Activated T-helper 2 cell treated with anti-CD3 and anti-CD28 coated beads, Interferon-gamma antibody, Interleukin-2, Interleukin-4, amounts not matched to agents 10 μg/mL and 5 μg/mL and 100 μg/mL, durations not matched to agents 14 hours and 24 hours and 36 hours (primary cell): ENCODE results near the gene HOXA13. TPM values are rescaled to one million over a fixed set of nuclear protein-coding genes. Genes with fewer than 3 reads are reported as not detected.

ENCODE experiments used
- DNase-seq: peaks from one replicate; pipeline ENCODE4 v3.0.0; 2021; ENCODE audit warnings: low spot score
- H3K27ac Mint-ChIP-seq: one replicate; pipeline ENCODE4 v1.8.0; 2021; ENCODE audit warnings: mixed read lengths
- H3K27me3 Mint-ChIP-seq: one replicate; pipeline ENCODE4 v1.8.0; 2021; ENCODE audit warnings: low read depth, mixed read lengths
- H3K36me3 Mint-ChIP-seq: one replicate; pipeline ENCODE4 v1.8.0; 2021; ENCODE audit warnings: low read depth, mixed read lengths
- H3K4me1 Mint-ChIP-seq: one replicate; pipeline ENCODE4 v1.8.0; 2021; ENCODE audit warnings: low read depth, mixed read lengths
- H3K4me3 Mint-ChIP-seq: one replicate; pipeline ENCODE4 v1.8.0; 2021; ENCODE audit warnings: low read depth, mild to moderate bottlenecking, moderate library complexity, mixed read lengths
- H3K9me3 Mint-ChIP-seq: one replicate; pipeline ENCODE4 v1.8.0; 2021; ENCODE audit warnings: mixed read lengths
- intact Hi-C: fragments of 100-400 bp; cut with micrococcal nuclease; formaldehyde crosslinking; loops from one replicate; pipeline ENCODE4 v1.15.1; 2023
- total RNA-seq: library from RNA; stranded (reverse); gene quantifications from 2 replicates; pipeline ENCODE4 v1.2.3, GENCODE V29; 2022

Gene HOXA13
- total RNA-seq, 1 donor from 2014 or later: not detected

DNA sequence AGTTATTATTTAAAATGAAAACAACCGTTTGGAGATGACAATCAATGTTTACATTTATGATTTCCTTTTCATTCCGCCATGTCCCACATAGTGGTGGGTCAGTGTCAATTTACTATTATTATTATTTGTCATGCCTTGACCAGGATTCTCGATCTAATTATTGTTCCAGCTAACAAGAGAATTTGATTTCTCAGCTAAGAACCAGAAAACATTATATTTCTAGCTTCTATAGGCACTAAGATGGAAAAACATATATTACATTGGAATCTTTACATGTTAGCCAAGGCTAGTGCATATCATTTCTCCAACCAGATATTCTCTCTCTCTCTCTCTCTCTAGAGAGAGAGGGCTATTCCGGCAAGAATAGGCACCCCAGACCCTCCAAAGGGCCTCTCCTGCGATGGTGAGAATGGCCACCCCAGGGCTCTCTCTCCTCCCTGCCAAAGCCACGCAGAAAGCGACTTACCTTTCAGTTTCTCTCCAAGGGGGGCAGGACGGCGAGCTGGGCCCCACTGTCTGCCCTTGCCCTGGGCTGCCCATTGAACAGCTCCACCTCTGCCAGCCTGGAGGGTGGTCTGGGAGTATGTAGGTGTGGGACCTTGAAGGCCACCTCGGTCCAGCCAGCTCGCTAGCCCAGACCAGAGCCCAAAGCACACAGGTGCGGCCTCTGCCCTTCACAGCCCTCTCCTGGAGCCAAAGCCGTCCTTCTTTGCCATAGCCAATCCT, 49.9 kb downstream of the HOXA13 start:
- H3K36me3 Mint-ChIP-seq: peaks cover 3% of the 10 kb centered on the region
- intact Hi-C loops: loop anchor here (2.0 to 10.0 kb wide), 4 partner anchors 15 to 1805 kb away; partner anchors contain the start of genes HOXA9 and TRIL
- no peak for DNase-seq
- H3K4me3 Mint-ChIP-seq: no peak overlapping the region
- H3K4me1 Mint-ChIP-seq: peaks cover 13% of the 10 kb centered on the region
- no peak overlapping the region for H3K27ac Mint-ChIP-seq
- H3K9me3 Mint-ChIP-seq: no peaks in the 10 kb centered on the region
- H3K27me3 Mint-ChIP-seq: peaks cover 80% of the 10 kb centered on the region

DNA sequence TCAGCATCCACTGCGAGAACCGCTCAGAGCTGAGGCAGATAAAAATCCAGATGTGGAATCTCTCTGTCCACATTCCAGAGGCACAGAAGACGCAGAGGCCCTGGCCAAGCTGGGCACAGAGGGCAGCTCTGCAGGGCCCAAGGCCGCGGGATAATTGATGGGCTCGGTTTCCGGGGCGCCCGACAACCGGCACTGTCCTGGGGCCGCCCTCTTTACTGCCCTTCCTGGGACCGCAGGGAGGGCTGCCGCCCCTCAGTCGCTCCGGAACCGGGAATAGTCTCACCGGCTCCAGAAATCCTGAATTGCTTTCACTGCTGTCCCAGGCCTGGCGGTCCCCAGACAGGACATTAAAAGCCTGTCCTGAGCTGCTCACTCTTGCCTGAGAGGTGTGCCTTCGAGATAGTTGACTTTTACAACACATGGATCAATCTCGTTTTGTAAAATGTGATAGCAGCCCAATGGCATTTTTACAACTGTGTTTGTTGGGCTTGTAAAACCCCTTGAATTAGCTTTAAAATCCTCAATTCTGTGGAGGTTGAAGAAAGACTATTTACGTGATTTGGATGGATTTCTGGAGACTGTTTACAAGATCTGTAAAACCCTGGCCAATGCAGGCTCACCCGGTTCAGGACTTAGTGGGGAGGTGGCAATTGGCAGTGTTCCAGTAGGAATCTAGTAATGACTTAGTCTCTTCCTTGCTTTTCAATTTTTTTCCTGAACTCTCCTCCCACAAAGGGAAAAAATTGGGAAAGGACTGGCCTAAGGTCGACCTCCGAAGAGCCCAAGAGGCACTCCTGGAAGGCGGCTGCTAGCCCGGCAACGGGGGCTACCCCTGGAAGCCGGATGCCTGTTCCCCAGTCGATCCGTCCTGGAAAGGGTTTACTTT, 50.9 kb downstream of the HOXA13 start:
- Mint-ChIP-seq H3K36me3 (no peaks in the 10 kb centered on the region), H3K27ac (no peak overlapping the region), H3K4me3 (no peak overlapping the region), H3K4me1 (peaks cover 10% of the 10 kb centered on the region), H3K27me3 (peaks cover 70% of the 10 kb centered on the region), H3K9me3 (no peaks in the 10 kb centered on the region)
- DNase-seq: no peak
- intact Hi-C loops: no loop called here

DNA sequence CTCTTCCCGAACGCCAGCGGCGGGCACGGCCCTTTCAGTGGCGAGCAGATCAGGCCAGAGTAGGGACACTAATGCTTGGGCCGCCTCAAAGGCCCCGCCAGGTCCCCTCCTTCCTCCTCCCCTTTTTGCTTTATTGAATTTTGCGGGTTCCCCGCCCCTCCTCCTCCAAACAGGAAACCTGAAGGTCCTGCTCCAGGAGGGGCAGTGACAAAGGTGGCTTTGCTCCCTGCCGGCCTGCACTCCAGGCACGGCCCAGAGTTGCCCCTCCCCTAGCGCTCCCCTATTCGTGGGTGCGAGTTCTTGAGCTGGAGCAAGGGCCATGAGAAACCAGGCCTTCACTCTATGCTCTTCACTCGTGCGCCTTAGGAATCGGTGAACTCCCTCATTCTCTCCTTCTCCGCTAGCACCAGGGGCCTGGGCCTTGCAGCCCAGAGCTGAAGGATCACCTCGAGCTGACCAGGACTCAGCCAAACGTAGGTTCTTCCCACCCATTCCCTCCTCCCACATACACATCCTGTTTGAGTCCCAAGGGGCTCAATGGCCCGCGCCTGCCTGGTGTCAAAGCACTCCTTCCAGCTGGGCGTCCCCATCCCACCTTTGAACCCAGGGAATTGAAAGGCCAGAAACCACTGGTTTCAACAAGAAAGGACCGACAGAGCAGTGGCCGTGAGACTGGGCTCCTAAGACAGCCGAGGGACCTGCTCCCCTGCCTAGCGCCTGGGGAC, 51.7 kb downstream of the HOXA13 start:
- intact Hi-C loops: no loop called here
- Mint-ChIP-seq H3K27me3 (peaks cover 62% of the 10 kb centered on the region), H3K9me3 (no peaks in the 10 kb centered on the region), H3K4me3 (no peak overlapping the region), H3K36me3 (no peaks in the 10 kb centered on the region), H3K27ac (no peak overlapping the region), H3K4me1 (peaks cover 10% of the 10 kb centered on the region)
- DNase-seq: no peak

DNA sequence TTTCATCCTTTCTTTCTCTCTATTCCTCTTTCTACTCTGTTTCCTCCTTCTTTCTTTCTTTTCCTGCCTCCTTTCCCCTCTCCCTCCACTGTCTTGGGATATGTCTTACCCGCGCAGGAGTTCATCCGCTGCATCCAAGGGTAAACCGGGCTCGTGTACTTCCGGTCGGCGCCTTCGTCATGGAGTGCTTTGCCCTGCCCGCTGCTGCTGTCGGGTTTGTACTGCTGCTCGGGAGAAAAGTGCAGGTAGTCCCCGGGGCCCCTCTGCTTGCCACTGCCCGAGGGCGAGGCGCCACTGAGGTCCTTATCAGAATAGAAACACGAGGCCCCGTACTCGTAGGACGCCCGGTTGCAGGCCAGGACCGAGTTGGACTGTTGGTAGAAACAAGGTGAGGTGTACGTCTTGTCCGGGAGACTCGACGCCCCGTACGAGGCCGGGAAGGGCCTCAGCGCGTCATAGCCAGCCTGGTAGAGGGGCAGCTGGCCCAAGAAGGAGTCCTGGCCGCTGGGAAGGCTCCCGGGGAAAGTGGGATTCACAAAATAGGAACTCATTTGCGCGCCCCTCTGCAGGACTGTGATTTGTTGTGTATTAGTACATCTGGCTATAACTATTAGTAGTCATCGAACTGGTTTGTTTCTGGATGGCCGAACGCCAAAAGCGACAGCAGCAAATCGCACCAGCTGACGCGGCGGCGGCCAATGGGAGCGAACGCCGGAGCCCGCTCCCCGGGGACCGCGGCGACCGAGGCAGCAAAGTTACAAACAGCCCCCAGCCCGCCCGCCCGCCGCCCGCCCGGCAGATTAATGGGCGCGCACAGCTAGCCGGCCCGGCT, 52.5 kb downstream of the HOXA13 start, which contains the start of gene HOXA6:
Gene HOXA6 (minus strand): TSS at position 576 of the 832 bp plus-strand sequence. CDS start 25 bp downstream, at position 551.
- intact Hi-C loops: no loop called here
- H3K4me3 Mint-ChIP-seq: no peak within 1 kb of the TSS

DNA sequence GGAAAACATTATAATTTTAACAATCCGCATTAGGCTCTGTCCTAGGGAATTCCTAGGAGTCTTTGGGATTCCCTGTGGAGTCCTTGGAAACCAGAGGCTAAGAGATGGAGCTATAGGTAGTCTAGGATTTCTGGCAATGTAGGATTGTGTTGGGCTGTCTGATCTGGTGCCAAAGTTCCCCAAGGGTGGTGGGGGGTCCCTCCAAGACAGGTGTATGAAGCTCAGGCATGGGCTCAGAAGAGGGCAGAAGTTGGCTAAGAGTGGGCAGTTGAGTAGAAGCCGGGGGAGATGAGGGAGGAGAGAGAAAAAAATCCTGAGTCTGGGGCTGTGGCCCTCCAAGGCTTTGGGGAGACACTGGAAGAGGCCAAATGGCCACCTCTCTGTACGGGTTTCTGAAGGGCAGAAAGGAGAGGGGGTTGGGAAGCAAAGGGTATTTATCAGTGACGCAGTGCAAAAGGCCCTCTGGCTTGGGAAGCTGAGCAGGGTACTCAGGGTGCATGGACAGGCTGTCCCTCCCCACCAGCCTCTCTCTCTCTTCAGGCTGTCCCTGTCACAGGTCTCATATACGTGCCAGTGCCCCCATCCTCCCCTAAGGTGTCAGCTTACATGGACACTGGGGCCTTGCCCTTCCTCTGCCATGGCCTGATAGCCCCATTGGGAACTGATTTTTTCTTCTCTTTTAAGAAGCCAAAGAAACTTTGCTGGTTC, 53.2 kb downstream of the HOXA13 start:
- intact Hi-C loops: no loop called here
- Mint-ChIP-seq H3K9me3 (no peaks in the 10 kb centered on the region), H3K36me3 (no peaks in the 10 kb centered on the region), H3K27ac (no peak overlapping the region), H3K27me3 (peaks cover 50% of the 10 kb centered on the region), H3K4me3 (no peak overlapping the region), H3K4me1 (peaks cover 8% of the 10 kb centered on the region)
- DNase-seq: no peak

More for the DNA sequence above, 52.5 kb downstream of the HOXA13 start, which contains the start of gene HOXA6:
- no peak within 1 kb of the TSS for H3K27ac Mint-ChIP-seq
- peaks cover 57% of the 10 kb centered on the region for H3K27me3 Mint-ChIP-seq
- no peak for DNase-seq
- peaks cover 10% of the 10 kb centered on the region for H3K4me1 Mint-ChIP-seq
- H3K9me3 Mint-ChIP-seq: no peaks in the 10 kb centered on the region
- H3K36me3 Mint-ChIP-seq: no peaks in the 10 kb centered on the region

DNA sequence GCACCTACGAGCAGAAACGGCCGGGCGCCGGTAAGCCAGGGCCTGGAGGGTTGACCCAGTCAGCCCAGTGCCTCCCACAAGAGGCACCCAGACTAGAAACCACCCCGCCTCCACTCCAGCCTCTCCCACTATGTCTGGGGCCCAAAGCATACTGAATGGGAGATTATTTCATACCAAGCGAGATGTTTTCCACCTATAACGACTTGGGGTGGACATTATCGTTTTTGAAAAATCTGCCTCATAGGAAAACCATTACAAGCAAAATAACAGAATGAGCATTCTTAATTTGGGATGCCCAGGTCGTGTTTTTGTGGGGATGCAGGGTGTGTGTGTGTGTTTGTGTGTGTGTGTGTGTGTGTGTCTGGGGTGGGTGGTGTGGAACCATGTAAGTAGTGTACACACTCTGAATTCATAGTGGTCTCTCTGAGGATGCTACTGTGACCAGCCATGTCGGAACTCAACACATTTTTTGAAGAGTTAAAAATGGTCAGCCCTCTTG, 53.9 kb downstream of the HOXA13 start:
- H3K4me3 Mint-ChIP-seq: no peak overlapping the region

DNA sequence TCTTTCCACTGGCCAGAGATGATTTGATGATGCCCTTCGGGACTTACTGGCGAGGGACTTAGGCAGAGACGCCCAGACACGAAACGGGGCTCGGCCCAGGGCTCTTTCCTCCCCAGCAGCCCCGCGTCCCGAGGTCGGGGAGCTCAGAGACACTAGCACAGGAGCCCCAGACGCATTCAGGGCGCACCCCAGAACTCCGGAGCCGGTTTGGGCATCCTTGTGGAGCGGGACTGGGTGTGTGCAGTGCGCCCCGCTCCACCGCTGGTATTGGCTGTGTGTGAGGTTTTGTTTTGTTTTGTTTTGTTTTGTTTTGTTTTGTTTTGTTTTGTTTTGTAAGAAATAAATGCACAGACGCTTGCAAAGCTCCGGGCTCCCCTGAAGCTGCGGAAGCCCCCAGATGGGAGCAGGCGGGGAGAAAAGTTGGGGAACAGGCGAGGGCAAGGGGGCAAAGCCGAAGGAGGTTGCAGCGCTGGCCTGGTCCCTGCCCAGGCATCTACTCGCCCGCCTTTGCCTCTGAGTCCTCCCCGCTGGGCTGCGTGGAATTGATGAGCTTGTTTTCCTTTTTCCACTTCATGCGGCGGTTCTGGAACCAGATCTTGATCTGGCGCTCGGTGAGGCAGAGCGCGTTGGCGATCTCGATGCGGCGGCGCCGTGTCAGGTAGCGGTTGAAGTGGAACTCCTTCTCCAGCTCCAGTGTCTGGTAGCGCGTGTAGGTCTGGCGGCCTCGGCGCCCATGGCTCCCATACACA, 54.6 kb downstream of the HOXA13 start:
- Mint-ChIP-seq H3K4me3 (no peak overlapping the region), H3K36me3 (no peaks in the 10 kb centered on the region), H3K27ac (no peak overlapping the region), H3K9me3 (no peaks in the 10 kb centered on the region), H3K4me1 (peaks cover 2% of the 10 kb centered on the region), H3K27me3 (peaks cover 40% of the 10 kb centered on the region)
- DNase-seq: no peak
- intact Hi-C loops: no loop called here

More for the DNA sequence above, 53.9 kb downstream of the HOXA13 start:
- H3K27ac Mint-ChIP-seq: no peak overlapping the region
- intact Hi-C loops: no loop called here
- H3K36me3 Mint-ChIP-seq: no peaks in the 10 kb centered on the region
- H3K27me3 Mint-ChIP-seq: peaks cover 45% of the 10 kb centered on the region
- no peak for DNase-seq
- peaks cover 3% of the 10 kb centered on the region for H3K4me1 Mint-ChIP-seq
- no peaks in the 10 kb centered on the region for H3K9me3 Mint-ChIP-seq

DNA sequence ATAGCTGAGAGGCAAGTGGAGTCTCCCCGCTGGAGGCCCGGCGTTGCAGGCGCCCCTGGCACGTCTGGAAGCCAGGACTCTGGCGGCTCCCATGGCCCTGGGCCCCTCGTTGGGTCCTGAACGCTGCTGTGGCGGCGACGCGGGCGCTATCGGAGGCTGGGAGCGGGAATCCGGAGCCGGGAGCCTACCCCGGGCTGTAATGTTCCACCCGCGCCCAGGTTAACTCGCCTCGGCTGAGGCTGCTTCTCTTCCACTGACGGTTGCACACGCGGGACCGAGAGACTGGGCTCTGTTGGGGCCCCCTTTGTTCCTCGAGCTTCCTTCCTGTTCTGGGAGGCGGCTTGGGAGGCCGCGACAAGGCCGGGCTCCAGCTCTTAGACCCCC, 55.1 kb downstream of the HOXA13 start:
- no peaks in the 10 kb centered on the region for H3K9me3 Mint-ChIP-seq
- peaks cover 35% of the 10 kb centered on the region for H3K27me3 Mint-ChIP-seq
- H3K4me3 Mint-ChIP-seq: no peak overlapping the region
- H3K36me3 Mint-ChIP-seq: no peaks in the 10 kb centered on the region
- peaks cover 2% of the 10 kb centered on the region for H3K4me1 Mint-ChIP-seq
- DNase-seq: no peak
- intact Hi-C loops: no loop called here
- H3K27ac Mint-ChIP-seq: no peak overlapping the region

Other genes starting within 250 kb of the HOXA13 start
- gene HOXA1, start 104.1 kb downstream of the HOXA13 start, total RNA-seq: 0.11 and 0.16 TPM in 2 replicates
- not detected in 2 replicates for gene HOXA2, start 97.4 kb downstream of the HOXA13 start, total RNA-seq
- not detected in 2 replicates for gene HOXA4, start 69.3 kb downstream of the HOXA13 start, total RNA-seq
- gene HOXA5, start 56.4 kb downstream of the HOXA13 start, total RNA-seq: not detected in 2 replicates
- not detected in 2 replicates for gene HOXA6, start 52.3 kb downstream of the HOXA13 start, total RNA-seq
- not detected in 2 replicates for gene HOXA3, start 47.5 kb downstream of the HOXA13 start, total RNA-seq
- gene HOXA7, start 43.4 kb downstream of the HOXA13 start, total RNA-seq: not detected in 2 replicates
- not detected in 2 replicates for gene HOXA9, start 34.6 kb downstream of the HOXA13 start, total RNA-seq
- gene HOXA10, start 25.8 kb downstream of the HOXA13 start, total RNA-seq: not detected in 2 replicates
- not detected in 2 replicates for gene HOXA11, start 14.9 kb downstream of the HOXA13 start, total RNA-seq
- gene EVX1, start 42.7 kb upstream of the HOXA13 start, total RNA-seq: not detected in 2 replicates